ENCODE data around the gene NKIRAS2. TPM values are rescaled to one million over a fixed set of nuclear protein-coding genes. Genes with fewer than 3 reads are reported as not detected.

Gene NKIRAS2
- total and polyA plus RNA-seq, 2 of the 13 experiments (the other 11 are each of a cell fraction or from before 2014, with no cell fraction given), result 27.9 to 42.0 TPM

- no peak for TF ChIP-seq PLSCR1 (CRISPR knock-in tag; IDR thresholded peaks at IDR 0.05; ENCODE audit: borderline replicate concordance)
- TF ChIP-seq ZNF574 (CRISPR knock-in tag; IDR thresholded peaks at IDR 0.05), result peak; percentile 99
- TF ChIP-seq ZNF350 (CRISPR knock-in tag; IDR thresholded peaks at IDR 0.05; ENCODE audit: borderline replicate concordance, low read depth), result peak; percentile 80; the same call in 1 of the 2 replicates
- no peak for TF ChIP-seq ZNF282 (IDR thresholded peaks at IDR 0.05; ENCODE audit: partially characterized antibody)
- peak; percentile 82; the same call in 1 of the 2 replicates for TF ChIP-seq ZNF761 (CRISPR knock-in tag; conservative IDR thresholded peaks at IDR 0.05)
- peak; percentile 87 for TF ChIP-seq ZNF772 (CRISPR knock-in tag; IDR thresholded peaks at IDR 0.05)
- TF ChIP-seq RELA (CRISPR knock-in tag; IDR thresholded peaks at IDR 0.05), result peak; percentile 88
- TF ChIP-seq ZNF709 (CRISPR knock-in tag; IDR thresholded peaks at IDR 0.05), result peak; percentile 98
- TF ChIP-seq PHF20 (CRISPR knock-in tag; IDR thresholded peaks at IDR 0.05), result peak; percentile 93
- peak; percentile 77; the same call in 1 of the 2 replicates for TF ChIP-seq MXD1 (CRISPR knock-in tag; IDR thresholded peaks at IDR 0.05)
- no peak for TF ChIP-seq ZNF562 (CRISPR knock-in tag; IDR thresholded peaks at IDR 0.05; ENCODE audit: borderline replicate concordance)
- peak; percentile 90; the same call in 1 of the 2 replicates for TF ChIP-seq RNF219 (CRISPR knock-in tag; IDR thresholded peaks at IDR 0.05)
- TF ChIP-seq SNAPC5 (CRISPR knock-in tag; IDR thresholded peaks at IDR 0.05; ENCODE audit: borderline replicate concordance), result peak; percentile 60; the same call in 1 of the 2 replicates
- peak; percentile 85 for TF ChIP-seq SPEN (CRISPR knock-in tag; IDR thresholded peaks at IDR 0.05; ENCODE audit: low read depth)
- TF ChIP-seq ZNF136 (CRISPR knock-in tag; IDR thresholded peaks at IDR 0.05; ENCODE audit: low read depth), result 0 out of 2 replicates have a peak, but pooled peaks have one; percentile 25
- TF ChIP-seq ZNF550 (CRISPR knock-in tag; IDR thresholded peaks at IDR 0.05; ENCODE audit: borderline replicate concordance), result peak; percentile 62; the same call in 1 of the 2 replicates
- no peak for TF ChIP-seq ZNF468 (CRISPR knock-in tag; IDR thresholded peaks at IDR 0.05)
- no peak for TF ChIP-seq NFIB (CRISPR knock-in tag; IDR thresholded peaks at IDR 0.05; ENCODE audit: borderline replicate concordance)
- TF ChIP-seq REXO4 (CRISPR knock-in tag; IDR thresholded peaks at IDR 0.05; ENCODE audit: borderline replicate concordance), result no peak
- TF ChIP-seq YEATS2 (CRISPR knock-in tag; IDR thresholded peaks at IDR 0.05; ENCODE audit: borderline replicate concordance), result peak; percentile 95
- peak; percentile 92 for TF ChIP-seq MTA1 (CRISPR knock-in tag; IDR thresholded peaks at IDR 0.05; ENCODE audit: borderline replicate concordance)
- peak; percentile 74; the same call in 1 of the 2 replicates for TF ChIP-seq ZSCAN22 (CRISPR knock-in tag; IDR thresholded peaks at IDR 0.05)
These were observed 2.7 kb upstream of the NKIRAS2 start, which contains the start of gene DNAJC7 (continued) for GRCh38 chr17:42016941-42017865.

Measured in HepG2 (cell line).